Activated T-cell treated with anti-CD3 and anti-CD28 coated beads, Interleukin-2, amount 50 U/mL, for 1 hour (primary cell): ENCODE data around the gene L2HGDH.
A peak's percentile ranks its signal among the peaks of the same experiment; 100 is the strongest.
"Not testable (repeated sequence)": the region's sequence is repeated elsewhere in the genome, so short reads cannot be mapped to it uniquely, and the experiment has no call there.

ENCODE experiments used
- DNase-seq: peaks from one replicate; pipeline ENCODE4 v3.0.0-alpha.2; 2020

L2HGDH gene

DNA sequence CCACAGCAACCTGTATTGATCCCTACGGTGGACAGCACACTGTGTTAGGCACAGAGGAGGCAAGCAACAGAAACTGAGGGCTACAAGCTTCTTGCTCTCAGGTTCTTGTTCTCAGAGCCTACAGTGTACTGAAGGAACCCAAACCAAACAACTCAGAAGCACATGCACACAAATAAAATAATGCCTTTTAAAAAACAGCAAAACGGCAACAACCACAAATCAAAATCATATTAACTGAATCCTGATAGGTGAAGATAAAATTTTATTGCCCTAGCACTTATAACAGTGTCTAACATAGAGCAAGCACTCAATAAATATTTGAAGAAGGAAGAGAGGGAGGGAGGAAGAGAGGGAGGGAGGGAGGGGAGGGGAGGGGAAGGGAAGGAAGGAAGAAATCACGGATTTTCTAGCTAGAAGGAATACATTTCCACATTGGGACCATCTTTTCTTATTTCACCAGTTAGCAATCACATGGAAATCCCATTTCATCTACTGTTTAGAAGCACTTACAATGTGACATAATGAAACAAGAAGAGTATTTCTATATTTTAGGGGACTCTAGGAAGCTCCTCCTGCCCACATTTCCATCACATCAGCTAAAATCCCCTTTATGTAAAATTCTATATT, 27.3 kb upstream of the L2HGDH start:
- no peak for DNase-seq

DNA sequence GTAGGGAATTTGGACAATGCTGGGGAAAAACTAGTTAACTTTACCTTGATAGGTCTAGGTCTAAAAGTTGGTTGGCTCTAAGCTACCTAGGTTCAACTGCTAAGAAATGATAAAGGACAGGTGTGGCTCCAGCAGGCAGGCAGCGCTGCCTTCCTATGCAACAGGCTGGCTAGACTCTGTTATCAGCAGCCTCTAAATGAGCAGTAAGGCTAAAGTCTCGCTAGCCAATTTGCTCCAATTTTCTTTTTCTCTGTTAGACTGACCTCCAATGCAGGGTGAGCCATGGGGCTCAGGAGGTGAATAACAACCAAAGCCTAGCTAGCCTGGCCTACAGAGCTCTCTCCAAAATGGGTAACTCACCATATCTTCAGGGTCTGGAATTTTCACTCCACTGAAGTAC, 26.6 kb upstream of the L2HGDH start:
- no peak for DNase-seq

DNA sequence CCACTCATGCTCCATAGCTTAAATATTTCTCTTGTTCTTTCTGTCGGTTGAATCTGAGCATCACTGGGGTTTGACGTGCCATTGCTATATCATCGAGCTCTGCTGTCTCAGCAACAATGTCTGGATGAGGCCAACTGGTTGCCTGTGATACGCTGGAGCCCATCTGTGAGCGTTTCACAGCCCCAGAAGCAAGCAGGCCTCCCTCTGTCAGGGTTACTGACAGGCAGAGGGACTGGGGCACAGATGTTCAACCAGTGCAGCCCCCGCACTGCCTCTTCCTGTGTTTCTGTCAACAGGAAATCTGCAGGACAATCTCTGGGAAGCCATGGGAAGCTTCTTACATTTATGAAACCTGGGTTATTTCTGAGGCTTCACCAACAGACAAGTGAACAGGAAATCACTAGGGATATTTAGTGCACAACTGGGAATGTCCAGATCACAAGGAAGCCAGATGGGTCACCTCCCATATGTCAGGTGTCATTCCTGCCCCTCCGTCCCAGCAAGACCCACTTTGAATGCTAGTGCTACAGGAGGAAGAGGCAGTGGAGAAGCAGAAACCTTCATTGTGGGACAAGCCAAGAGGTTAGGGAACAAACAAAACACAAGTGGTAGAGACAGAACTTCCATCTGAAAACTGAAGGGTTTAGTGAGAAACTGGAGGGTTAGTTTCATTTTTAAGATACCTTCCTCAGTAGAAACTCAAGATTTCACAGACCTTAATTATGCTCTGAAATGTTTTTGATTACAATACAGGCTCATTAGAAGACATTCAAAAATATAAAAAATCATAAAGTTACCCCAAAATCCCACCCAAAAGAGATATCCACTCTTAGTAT, 24.2 kb upstream of the L2HGDH start:
- DNase-seq, result no peak

- no peak for DNase-seq
These were observed 23.4 kb upstream of the L2HGDH start for GRCh38 chr14:50335389-50335788.

DNA sequence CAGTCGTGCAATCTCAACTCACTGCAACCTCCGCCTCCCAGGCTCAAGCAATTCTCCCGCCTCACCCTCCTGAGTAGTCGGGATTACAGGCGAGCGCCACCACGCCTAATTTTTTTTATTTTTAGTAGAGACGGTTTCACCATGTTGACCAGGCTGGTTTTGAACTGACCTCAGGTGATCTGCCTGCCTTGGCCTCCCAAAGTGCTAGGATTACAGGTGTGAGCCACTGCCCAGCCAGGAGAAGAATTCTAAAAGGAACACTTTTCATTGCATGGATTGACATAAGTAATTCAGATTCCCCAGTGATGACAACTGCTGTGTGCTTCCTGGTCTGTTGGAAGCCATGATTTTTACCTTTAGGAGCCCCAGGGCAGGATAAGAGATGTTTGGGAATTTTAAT, 22.2 kb upstream of the L2HGDH start:
- DNase-seq, result no peak

DNA sequence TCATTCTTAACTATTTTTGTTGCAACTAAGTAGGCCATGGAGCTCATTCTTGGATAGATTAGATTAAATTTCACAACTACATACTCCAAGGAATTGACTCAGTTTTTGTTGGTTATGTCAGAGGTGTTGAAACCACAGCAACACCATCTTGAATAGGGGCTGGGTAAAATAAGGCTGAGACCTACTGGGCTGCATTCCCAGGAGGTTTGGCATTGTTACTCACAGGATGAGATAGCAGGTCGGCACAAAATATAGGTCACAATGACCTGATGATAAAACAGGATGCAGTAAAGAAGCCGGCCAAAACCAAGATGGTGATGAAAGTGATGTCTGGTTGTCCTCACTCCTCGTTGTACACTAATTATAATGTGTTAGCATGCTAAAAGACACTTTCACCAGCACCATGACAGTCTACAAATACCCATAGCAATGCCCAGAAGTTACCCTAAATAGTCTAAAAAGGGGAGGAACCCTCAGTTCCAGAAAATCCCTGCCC, 21.0 kb upstream of the L2HGDH start:
- DNase-seq, result no peak

GRCh38 chr14:50331596-50331995, 19.6 kb upstream of the L2HGDH start:
- no peak for DNase-seq

- peak; percentile 38 for DNase-seq
These were observed 9.1 kb upstream of the L2HGDH start for GRCh38 chr14:50321009-50321660.

GRCh38 chr14:50320283-50320682, 8.3 kb upstream of the L2HGDH start:
- DNase-seq, result no peak

- no peak for DNase-seq
These were observed 7.7 kb upstream of the L2HGDH start for GRCh38 chr14:50319721-50320120.

- DNase-seq, result no peak
These were observed 7.3 kb upstream of the L2HGDH start for GRCh38 chr14:50319293-50319692.

DNA sequence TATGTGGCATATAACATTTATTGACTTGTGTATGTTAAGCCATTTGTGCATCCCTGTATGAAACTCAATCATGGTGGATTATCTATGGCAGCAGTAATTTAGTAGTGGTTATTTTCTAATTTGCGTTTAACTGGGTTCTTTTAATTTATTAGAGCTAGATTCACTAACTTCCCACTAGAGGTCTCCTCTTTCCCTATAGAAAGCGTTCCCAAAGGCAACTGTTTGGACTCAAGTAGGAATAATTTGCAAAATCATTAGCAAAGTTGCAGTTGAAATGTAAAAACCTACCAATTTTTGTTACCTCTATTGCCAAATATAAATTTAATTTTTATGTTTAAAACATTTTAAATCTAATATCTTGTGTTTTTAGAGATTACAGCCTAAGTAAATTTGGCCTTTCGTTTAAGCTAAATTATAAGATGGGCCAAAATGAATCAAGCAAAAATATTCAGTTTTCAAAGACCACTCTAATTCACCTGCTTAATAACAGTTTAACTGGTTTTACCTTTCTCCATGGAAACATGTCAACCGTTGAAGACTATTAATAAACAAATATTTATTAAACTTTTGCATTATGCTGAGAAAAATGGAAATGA, 6.1 kb upstream of the L2HGDH start:
- no peak for DNase-seq

DNA sequence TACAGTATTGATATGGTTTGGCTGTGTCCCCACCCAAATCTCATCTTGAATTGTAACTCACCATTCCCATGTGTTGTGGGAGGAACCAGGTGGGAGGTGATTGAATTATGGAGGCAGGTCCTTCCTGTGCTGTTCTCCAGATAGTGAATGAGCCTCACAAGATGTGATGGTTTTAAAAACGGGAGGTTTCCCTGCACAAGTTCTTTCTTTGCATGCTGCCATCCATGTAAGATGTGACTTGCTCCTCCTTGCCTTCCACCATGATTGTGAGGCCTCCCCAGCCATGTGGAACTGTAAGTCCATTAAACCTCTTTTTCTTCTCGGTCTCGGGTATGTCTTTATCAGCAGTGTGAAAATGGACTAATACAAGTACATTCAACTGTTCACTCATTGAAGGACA, 2.1 kb upstream of the L2HGDH start:
- DNase-seq, result not testable (repeated sequence)

- DNase-seq, result no peak
These were observed 665 bp upstream of the L2HGDH start for GRCh38 chr14:50312734-50313054.

DNA sequence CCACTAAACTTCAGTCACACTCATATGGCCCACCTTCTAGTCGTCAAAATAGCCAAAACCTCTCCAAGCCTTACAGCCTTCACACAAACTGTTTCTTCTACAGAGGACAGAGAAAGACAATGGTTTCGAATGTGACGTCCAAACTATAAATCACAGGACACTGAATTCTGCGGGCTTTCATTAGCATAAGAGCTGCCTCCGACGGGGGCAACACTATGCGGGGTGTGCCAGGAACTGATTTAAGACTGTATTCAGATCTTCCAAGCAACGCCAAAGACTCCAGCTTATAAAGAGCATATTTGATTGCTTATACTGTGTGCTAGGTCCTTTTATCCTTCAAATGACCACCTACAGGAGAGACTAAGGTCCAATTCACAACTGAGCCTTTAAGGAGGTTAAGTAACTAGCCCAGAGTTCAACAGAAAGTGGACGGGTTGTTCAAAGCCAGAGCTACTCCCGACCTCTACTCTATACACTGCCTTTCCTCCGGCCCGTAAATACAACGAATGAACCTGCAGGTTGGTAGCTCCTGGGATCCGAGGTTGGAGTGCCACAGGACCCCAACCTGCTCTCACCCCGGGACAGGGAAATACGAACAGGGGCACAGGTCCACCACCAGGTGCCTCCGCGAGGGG, 575 bp downstream of the L2HGDH start:
- no peak for DNase-seq

GRCh38 chr14:50310445-50310844, 1.6 kb downstream of the L2HGDH start:
- no peak for DNase-seq

- no peak for DNase-seq
These were observed 3.6 kb downstream of the L2HGDH start for GRCh38 chr14:50308363-50308915.

DNA sequence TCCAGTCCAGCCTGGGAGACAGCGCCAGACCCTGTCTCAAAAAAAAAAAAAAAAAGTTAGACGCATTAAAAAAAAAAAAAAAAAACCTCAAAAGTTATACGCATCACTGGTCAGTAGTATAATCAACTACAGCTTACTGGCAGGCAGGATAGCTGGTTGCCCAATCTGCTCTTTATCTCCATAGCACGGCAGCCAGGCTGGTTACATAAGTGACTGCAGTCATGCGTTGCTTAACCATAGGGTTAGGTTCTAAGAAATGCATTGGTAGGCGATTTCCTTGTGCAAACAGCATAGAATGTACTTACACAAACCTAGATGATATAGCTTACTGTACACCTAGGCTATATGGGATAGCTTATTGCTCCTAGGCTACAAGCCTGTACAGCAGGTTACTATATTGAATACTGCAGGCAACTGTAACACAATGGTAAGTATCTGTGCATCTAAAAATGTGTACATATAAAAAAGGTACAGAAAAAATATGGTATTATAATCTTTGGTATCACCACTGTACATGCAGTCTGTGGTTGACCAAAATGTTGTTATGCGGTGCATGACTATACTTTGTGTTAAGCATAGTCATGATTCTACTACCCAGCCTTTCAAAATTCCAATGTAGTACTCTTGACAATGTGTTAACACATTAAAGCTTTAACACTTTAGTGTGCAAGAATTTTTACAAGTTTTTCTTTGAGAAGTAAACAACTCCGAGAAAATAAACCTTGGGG, 8.1 kb downstream of the L2HGDH start:
- no peak for DNase-seq

GRCh38 chr14:50301914-50302313, 10.1 kb downstream of the L2HGDH start:
- no peak for DNase-seq

- DNase-seq, result no peak
These were observed 12.4 kb downstream of the L2HGDH start for GRCh38 chr14:50299585-50299984.

- DNase-seq, result no peak
These were observed 21.7 kb downstream of the L2HGDH start for GRCh38 chr14:50290306-50290705.

- DNase-seq, result no peak
These were observed 23.9 kb downstream of the L2HGDH start for GRCh38 chr14:50288146-50288545.
